Rectal smooth muscle tissue (tissue), 1 donor: ENCODE data around the gene CCDC12.
A peak's percentile ranks its signal among the peaks of the same experiment; 100 is the strongest.
"Not testable (repeated sequence)": the region's sequence is repeated elsewhere in the genome, so short reads cannot be mapped to it uniquely, and the experiment has no call there.

Experiments used
- H3K27ac ChIP-seq: one replicate; pipeline ENCODE4 v1.7.0; 2013; ENCODE audit warnings: low read depth, low read length, inconsistent platforms
- H3K27me3 ChIP-seq: one replicate; pipeline ENCODE4 v1.7.0; 2013; ENCODE audit warnings: low read length; ENCODE audit not compliant: control insufficient read depth, insufficient read depth
- H3K36me3 ChIP-seq: one replicate; pipeline ENCODE4 v1.7.0; 2013; ENCODE audit warnings: low read length; ENCODE audit not compliant: control insufficient read depth, insufficient read depth
- H3K4me1 ChIP-seq: one replicate; pipeline ENCODE4 v1.7.0; 2013; ENCODE audit warnings: low read length; ENCODE audit not compliant: control insufficient read depth, insufficient read depth
- H3K4me3 ChIP-seq: one replicate; pipeline ENCODE4 v1.7.0; 2013; ENCODE audit warnings: low read length
- H3K9ac ChIP-seq: one replicate; pipeline ENCODE4 v1.7.0; 2013; ENCODE audit warnings: low read length

The CCDC12 gene

DNA sequence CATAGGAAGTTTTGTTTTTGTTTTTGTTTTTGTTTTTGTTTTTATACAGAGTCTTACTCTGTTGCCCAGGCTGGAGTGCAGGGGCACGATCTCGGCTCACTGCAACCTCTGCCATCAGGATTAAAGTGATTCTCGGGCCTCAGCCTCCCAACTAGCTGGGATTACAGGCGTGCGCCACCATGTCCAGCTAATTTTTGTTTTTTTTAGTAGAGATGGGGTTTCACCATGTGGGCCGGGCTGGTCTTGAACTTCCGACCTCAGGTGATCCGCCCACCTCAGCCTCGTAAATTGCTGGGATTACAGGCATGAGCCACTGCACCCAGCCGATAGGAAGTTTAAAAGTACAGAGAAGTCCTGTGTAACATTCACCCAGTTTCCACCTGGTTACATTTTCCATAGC lies 65.6 kb downstream of the CCDC12 start:
- H3K27ac ChIP-seq, H3K9ac ChIP-seq, H3K36me3 ChIP-seq, H3K4me3 ChIP-seq, H3K27me3 ChIP-seq, H3K4me1 ChIP-seq: not testable (repeated sequence)

GRCh38 chr3:46910166-46910760 lies 66.3 kb downstream of the CCDC12 start:
- Histone ChIP-seq H3K4me1 (peaks cover 8% of the 10 kb centered on the region), H3K27ac (no peak overlapping the region), H3K36me3 (no peaks in the 10 kb centered on the region), H3K9ac (no peak overlapping the region), H3K4me3 (no peak overlapping the region), H3K27me3 (peaks cover 5% of the 10 kb centered on the region)

- Histone ChIP-seq H3K4me3 (peak overlapping the region; percentile 30), H3K9ac (no peak overlapping the region), H3K27ac (no peak overlapping the region), H3K36me3 (no peaks in the 10 kb centered on the region), H3K27me3 (peaks cover 5% of the 10 kb centered on the region), H3K4me1 (peaks cover 8% of the 10 kb centered on the region)
Observed at GRCh38 chr3:46909535-46910161, 66.9 kb downstream of the CCDC12 start.

DNA sequence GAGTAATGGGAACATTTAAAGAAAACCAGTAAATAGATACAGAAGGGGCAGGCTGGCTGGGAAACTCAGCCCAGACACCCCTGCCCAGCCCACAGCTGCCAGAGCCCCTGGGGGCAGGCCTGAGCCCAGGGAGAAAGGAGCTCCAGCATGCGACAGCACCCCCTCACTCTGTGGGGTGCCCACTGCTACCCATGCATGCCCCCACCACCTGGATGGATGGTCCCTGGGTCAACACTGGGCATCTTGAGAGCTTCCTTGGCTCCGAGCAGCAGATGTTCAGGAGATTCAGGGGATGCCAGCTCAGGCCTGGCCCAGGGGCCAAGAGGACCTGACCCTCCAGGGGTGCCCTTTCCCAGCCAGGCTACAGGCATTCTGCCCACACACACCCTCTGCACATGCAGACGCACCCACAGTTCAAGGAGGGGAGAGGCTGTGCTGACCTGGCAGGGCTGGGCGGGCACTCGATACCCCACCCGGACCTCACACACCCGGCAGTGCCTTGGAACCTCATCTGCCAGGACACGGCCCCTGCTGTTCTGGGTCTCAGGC lies 67.5 kb downstream of the CCDC12 start:
- H3K27ac ChIP-seq = no peak overlapping the region
- no peak overlapping the region for H3K9ac ChIP-seq
- H3K4me3 ChIP-seq = peak overlapping the region; percentile 30
- peaks cover 5% of the 10 kb centered on the region for H3K27me3 ChIP-seq
- H3K36me3 ChIP-seq = no peaks in the 10 kb centered on the region
- H3K4me1 ChIP-seq = peaks cover 8% of the 10 kb centered on the region

GRCh38 chr3:46908294-46908985 lies 68.1 kb downstream of the CCDC12 start:
- Histone ChIP-seq H3K27ac (no peak overlapping the region), H3K4me1 (peaks cover 8% of the 10 kb centered on the region), H3K9ac (no peak overlapping the region), H3K27me3 (peaks cover 5% of the 10 kb centered on the region), H3K4me3 (no peak overlapping the region), H3K36me3 (no peaks in the 10 kb centered on the region)

DNA sequence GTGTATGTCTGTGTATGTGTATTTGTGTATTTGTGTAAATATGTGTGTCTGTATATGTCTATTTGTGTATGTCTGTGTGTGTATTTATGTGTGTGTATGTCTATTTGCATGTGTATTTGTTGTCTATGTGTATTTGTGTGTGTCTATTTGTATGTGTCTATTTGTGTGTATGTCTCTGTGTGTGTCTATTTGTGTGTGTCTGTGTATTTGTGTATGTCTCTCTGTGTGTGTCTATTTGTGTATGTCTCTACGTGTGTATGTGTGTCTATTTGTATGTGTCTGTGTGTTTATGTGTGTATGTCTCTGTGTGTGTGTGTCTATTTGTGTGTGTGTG lies 68.6 kb downstream of the CCDC12 start:
- no peak overlapping the region for H3K4me3 ChIP-seq
- H3K36me3 ChIP-seq = no peaks in the 10 kb centered on the region
- no peak overlapping the region for H3K27ac ChIP-seq
- no peak overlapping the region for H3K9ac ChIP-seq
- peaks cover 8% of the 10 kb centered on the region for H3K4me1 ChIP-seq
- peaks cover 5% of the 10 kb centered on the region for H3K27me3 ChIP-seq

GRCh38 chr3:46907271-46907670 lies 69.3 kb downstream of the CCDC12 start:
- Histone ChIP-seq H3K9ac (no peak overlapping the region), H3K27me3 (peaks cover 5% of the 10 kb centered on the region), H3K36me3 (no peaks in the 10 kb centered on the region), H3K4me3 (no peak overlapping the region), H3K27ac (no peak overlapping the region), H3K4me1 (peaks cover 8% of the 10 kb centered on the region)

DNA sequence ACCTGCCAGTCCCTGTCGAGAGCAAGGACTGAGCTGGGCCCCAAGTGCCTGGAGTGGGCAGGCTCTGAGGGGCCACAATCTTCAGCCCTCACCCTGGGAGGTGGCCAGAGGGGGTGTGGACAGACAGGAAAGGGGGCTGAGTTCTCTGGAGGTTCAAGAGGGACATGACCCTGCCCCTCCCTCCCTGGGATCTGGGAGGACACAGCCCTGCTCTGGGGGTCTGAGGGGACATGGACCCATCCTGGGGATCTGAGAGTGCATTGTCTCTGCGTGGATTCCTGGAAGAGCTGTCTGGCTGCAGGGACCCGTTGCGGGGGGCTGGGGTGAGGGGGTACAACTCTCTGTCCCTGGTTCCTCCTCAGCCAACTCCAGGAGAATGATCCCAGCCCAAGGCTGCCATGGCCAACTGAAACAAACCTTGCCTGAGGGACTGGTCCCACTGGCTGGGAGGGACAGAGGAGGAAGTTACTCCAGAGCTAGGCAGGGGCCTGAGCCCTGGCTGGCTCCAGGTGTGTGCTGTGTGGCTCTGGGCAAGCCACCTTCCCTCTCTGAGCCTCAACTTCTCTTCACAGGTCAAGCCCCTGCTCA lies 70.0 kb downstream of the CCDC12 start:
- Histone ChIP-seq H3K27ac (no peak overlapping the region), H3K9ac (no peak overlapping the region), H3K27me3 (peaks cover 5% of the 10 kb centered on the region), H3K36me3 (no peaks in the 10 kb centered on the region), H3K4me1 (peaks cover 8% of the 10 kb centered on the region), H3K4me3 (no peak overlapping the region)

DNA sequence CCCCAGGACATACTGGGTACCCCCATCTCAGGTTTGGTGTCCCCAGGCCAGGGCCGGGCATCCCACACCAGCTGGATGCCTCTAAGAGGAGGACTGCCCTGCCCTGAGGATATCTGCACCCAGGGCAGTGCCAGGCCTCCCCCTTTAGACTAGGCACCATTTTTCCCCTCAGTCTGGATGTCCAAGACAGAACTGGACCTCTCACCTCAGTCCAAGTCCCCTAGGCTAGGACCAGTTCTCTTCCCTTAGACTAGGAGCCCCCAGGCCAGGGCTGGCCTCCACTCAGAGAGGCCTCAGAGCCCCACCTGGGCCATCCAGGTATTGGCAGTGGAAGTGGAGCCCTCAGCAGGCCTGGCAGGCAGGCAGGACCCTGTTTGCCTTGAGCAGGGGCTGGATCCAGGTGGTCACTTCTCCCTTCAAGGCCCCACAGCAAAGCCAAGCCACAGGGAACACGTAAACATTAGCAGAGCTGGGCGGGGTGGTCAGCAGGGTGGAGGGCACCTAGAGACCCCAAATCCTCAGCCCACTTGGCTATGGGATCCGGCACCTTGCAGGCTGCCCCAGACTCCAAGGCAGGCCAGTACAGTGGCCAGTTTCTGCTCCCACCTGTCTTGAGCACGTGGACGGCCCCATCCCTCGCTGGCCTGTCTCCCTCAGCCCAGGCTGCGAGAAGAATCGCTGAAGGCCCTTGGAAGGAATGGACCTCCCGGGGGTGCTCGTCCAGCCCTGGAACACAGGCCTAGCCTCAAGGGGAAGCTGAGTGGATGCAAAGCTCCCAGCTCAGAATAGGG lies 70.7 kb downstream of the CCDC12 start:
- Histone ChIP-seq H3K36me3 (no peaks in the 10 kb centered on the region), H3K9ac (no peak overlapping the region), H3K27ac (no peak overlapping the region), H3K4me1 (peaks cover 8% of the 10 kb centered on the region), H3K4me3 (no peak overlapping the region), H3K27me3 (peaks cover 5% of the 10 kb centered on the region)

GRCh38 chr3:46905213-46905560 lies 71.4 kb downstream of the CCDC12 start:
- no peak overlapping the region for H3K9ac ChIP-seq
- peaks cover 5% of the 10 kb centered on the region for H3K27me3 ChIP-seq
- H3K27ac ChIP-seq = no peak overlapping the region
- peaks cover 8% of the 10 kb centered on the region for H3K4me1 ChIP-seq
- H3K4me3 ChIP-seq = no peak overlapping the region
- H3K36me3 ChIP-seq = no peaks in the 10 kb centered on the region

- no peak overlapping the region for H3K4me3 ChIP-seq
- no peak overlapping the region for H3K27ac ChIP-seq
- peaks cover 5% of the 10 kb centered on the region for H3K4me1 ChIP-seq
- H3K27me3 ChIP-seq = peaks cover 7% of the 10 kb centered on the region
- no peaks in the 10 kb centered on the region for H3K36me3 ChIP-seq
- H3K9ac ChIP-seq = no peak overlapping the region
Observed at GRCh38 chr3:46904303-46905212, 72.0 kb downstream of the CCDC12 start.
